Measurements from ENCODE around the gene PI16. TPM values are rescaled to one million over a fixed set of nuclear protein-coding genes. Genes with fewer than 3 reads are reported as not detected.
"Not testable (repeated sequence)": the region's sequence is repeated elsewhere in the genome, so short reads cannot be mapped to it uniquely, and the experiment has no call there.

PI16 gene
- total and polyA plus RNA-seq, 5 donors, result 35.0 to 125 (median 48.4) TPM

DNA sequence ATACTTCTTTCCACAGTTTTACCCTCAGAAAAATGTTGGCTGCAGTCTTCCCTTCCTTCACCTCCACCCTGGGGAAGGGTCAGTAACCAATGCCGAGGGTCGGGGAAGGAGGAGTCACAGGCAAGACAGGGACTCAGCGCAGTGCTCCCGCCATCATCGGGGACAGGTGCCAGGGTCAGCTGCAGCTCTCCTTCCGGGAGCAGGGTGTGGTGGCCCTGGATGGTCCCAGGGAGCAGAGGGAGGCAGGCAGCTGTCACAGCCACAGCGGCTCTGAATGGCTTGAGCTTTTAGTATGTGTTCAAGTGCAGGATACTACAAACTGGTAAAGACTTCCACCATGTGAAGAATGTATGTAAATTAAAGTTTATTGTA lies 26.0 kb upstream of the PI16 start:
- Histone ChIP-seq H3K4me3 (ENCODE audit: low read length) (no peak overlapping the region), H3K4me1 (ENCODE audit: control insufficient read depth, insufficient read depth, low read length) (peaks cover 10% of the 10 kb centered on the region), H3K9me3 (ENCODE audit: control insufficient read depth, low read length) (no peaks in the 10 kb centered on the region), H3K27ac (ENCODE audit: low read length) (peak overlapping the region; percentile 32), H3K27me3 (ENCODE audit: control insufficient read depth, insufficient read depth) (no peaks in the 10 kb centered on the region)
- WGBS, result 55% methylated on average over 7 of the region's 7 CpGs
- peak; percentile 52 to 57 for ATAC-seq
- peak in 1 of 3 donors; percentile 75 for DNase-seq
- intact Hi-C loops (cut with DNase I), result no loop called here

- 68% methylated on average over 10 of the region's 10 CpGs for WGBS
- DNase-seq, result no peak
- Histone ChIP-seq H3K4me3 (ENCODE audit: low read length) (no peak overlapping the region), H3K27me3 (ENCODE audit: control insufficient read depth, insufficient read depth) (no peaks in the 10 kb centered on the region), H3K4me1 (ENCODE audit: control insufficient read depth, insufficient read depth, low read length) (peaks cover 10% of the 10 kb centered on the region), H3K27ac (ENCODE audit: low read length) (no peak overlapping the region), H3K9me3 (ENCODE audit: control insufficient read depth, low read length) (no peaks in the 10 kb centered on the region)
- peak; percentile 6 for ATAC-seq
- intact Hi-C loops (cut with DNase I), result no loop called here
Measured at GRCh38 chr6:36929152-36929551, 25.4 kb upstream of the PI16 start.

GRCh38 chr6:36929607-36930006 lies 24.9 kb upstream of the PI16 start:
- Histone ChIP-seq H3K27ac (ENCODE audit: low read length) (no peak overlapping the region), H3K4me1 (ENCODE audit: control insufficient read depth, insufficient read depth, low read length) (peaks cover 10% of the 10 kb centered on the region), H3K27me3 (ENCODE audit: control insufficient read depth, insufficient read depth) (no peaks in the 10 kb centered on the region), H3K9me3 (ENCODE audit: control insufficient read depth, low read length) (no peaks in the 10 kb centered on the region), H3K4me3 (ENCODE audit: low read length) (no peak overlapping the region)
- 37% methylated on average over 5 of the region's 5 CpGs for WGBS
- DNase-seq (no peak), ATAC-seq (peak in 1 of 2 donors; percentile 34)
- intact Hi-C loops (cut with DNase I), result no loop called here

DNA sequence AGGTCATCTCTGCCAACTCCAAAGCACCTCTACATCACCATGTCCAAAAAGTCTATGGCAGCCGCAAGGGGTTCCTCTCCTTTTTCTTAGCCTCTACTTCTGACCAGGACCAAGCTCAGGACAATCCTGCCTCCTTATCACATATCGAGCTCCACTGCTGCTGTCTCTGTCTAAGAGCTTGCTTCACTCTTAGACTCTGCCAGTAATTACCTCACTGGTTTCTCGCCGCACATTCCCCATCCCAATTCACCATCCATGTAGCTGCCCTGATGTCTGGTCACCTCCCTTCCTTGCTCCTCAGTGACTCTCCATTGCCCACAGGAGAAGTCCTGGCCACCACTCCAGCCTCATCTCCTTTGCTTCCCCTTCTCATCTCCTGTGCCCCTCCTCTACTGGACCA lies 24.1 kb upstream of the PI16 start:
- H3K4me3 ChIP-seq (ENCODE audit: low read length), result no peak overlapping the region
- no peak overlapping the region for H3K27ac ChIP-seq (ENCODE audit: low read length)
- DNase-seq (no peak), ATAC-seq (peak; percentile 35 to 54)
- H3K4me1 ChIP-seq (ENCODE audit: control insufficient read depth, insufficient read depth, low read length), result peaks cover 10% of the 10 kb centered on the region
- 68% methylated on average over 4 of the region's 4 CpGs for WGBS
- intact Hi-C loops (cut with DNase I), result no loop called here
- H3K9me3 ChIP-seq (ENCODE audit: control insufficient read depth, low read length), result no peaks in the 10 kb centered on the region
- no peaks in the 10 kb centered on the region for H3K27me3 ChIP-seq (ENCODE audit: control insufficient read depth, insufficient read depth)

- Histone ChIP-seq H3K27ac (ENCODE audit: low read length) (no peak overlapping the region), H3K9me3 (ENCODE audit: control insufficient read depth, low read length) (no peaks in the 10 kb centered on the region), H3K4me3 (ENCODE audit: low read length) (no peak overlapping the region), H3K27me3 (ENCODE audit: control insufficient read depth, insufficient read depth) (no peaks in the 10 kb centered on the region), H3K4me1 (ENCODE audit: control insufficient read depth, insufficient read depth, low read length) (peaks cover 10% of the 10 kb centered on the region)
- no peak for ATAC-seq
- DNase-seq, result no peak
- WGBS, result 80% methylated on average over 2 of the region's 2 CpGs
- intact Hi-C loops (cut with DNase I), result no loop called here
Measured at GRCh38 chr6:36933102-36933501, 21.4 kb upstream of the PI16 start.

DNA sequence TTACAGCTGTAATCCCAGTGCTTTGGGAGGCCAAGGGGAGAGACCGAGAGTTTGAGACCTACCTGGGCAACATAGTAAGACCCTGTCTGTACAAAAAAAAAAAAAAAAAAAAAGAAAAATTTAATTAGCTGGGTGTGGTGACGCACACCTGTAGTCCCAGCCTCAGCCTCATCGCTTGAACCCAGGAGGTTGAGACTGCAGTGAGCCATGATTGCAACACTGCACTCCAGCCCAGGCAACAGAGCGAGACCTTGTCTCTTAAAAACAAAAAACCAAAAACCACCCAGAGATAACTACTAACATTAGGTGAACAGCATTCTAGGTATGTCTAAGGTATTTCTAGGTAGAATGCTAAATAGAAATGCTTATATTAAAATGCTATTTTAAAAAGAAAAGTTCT lies 21.0 kb upstream of the PI16 start:
- ATAC-seq (no peak), DNase-seq (no peak)
- 98% methylated on average over 4 of the region's 4 CpGs for WGBS
- Histone ChIP-seq H3K4me1 (ENCODE audit: control insufficient read depth, insufficient read depth, low read length) (peaks cover 6% of the 10 kb centered on the region), H3K4me3 (ENCODE audit: low read length) (no peak overlapping the region), H3K27ac (ENCODE audit: low read length) (no peak overlapping the region), H3K27me3 (ENCODE audit: control insufficient read depth, insufficient read depth) (no peaks in the 10 kb centered on the region), H3K9me3 (ENCODE audit: control insufficient read depth, low read length) (no peaks in the 10 kb centered on the region)
- intact Hi-C loops (cut with DNase I), result no loop called here

DNA sequence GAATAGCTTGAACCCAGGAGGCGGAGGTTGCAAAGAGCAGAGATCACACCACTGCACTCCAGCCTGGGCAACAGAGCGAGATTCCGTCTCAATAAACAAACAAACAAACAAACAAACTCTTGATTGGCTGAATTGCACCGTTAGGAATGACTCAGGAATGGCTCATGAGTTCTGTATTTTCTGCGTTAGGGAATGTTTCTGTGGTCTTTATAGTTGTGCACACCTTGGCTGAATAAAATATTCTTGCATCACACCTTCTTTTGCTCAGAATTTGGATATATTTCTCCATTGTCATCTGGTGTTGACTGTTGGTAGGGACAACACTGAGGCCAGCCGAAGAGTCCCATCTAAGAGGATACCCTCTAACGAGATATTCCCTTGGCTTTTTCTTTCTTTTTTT lies 19.6 kb upstream of the PI16 start:
- DNase-seq, result no peak
- 94% methylated on average over 7 of the region's 7 CpGs for WGBS
- H3K27me3 ChIP-seq (ENCODE audit: control insufficient read depth, insufficient read depth), result no peaks in the 10 kb centered on the region
- H3K4me3 ChIP-seq (ENCODE audit: low read length), result no peak overlapping the region
- no peaks in the 10 kb centered on the region for H3K9me3 ChIP-seq (ENCODE audit: control insufficient read depth, low read length)
- peaks cover 6% of the 10 kb centered on the region for H3K4me1 ChIP-seq (ENCODE audit: control insufficient read depth, insufficient read depth, low read length)
- ATAC-seq, result no peak
- no peak overlapping the region for H3K27ac ChIP-seq (ENCODE audit: low read length)
- intact Hi-C loops (cut with DNase I), result no loop called here

DNA sequence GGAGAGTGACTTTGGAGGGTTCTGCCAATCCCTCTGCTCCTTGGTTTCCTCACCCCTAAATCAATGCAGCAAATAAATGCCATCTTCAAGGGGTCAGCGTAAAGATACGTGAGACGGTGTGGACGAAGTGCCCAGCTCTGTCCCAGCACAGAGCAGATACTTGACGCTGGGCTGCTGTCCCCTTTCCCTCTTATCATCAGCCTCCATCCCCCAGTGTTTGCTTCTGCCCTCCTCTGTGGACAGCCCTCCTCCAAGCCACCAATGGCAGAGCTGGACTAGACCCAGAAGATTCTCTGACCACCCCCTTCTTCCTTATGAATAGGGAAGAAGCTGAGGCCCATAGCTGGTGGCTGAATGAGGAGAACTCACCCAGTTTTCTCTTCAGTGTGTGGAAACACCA lies 17.7 kb upstream of the PI16 start:
- Histone ChIP-seq H3K4me3 (ENCODE audit: low read length) (no peak overlapping the region), H3K4me1 (ENCODE audit: control insufficient read depth, insufficient read depth, low read length) (no peaks in the 10 kb centered on the region), H3K9me3 (ENCODE audit: control insufficient read depth, low read length) (no peaks in the 10 kb centered on the region), H3K27ac (ENCODE audit: low read length) (no peak overlapping the region), H3K27me3 (ENCODE audit: control insufficient read depth, insufficient read depth) (no peaks in the 10 kb centered on the region)
- 94% methylated on average over 5 of the region's 5 CpGs for WGBS
- no peak for ATAC-seq
- intact Hi-C loops (cut with DNase I), result no loop called here
- DNase-seq, result no peak

- DNase-seq (no peak), ATAC-seq (no peak)
- no peaks in the 10 kb centered on the region for H3K9me3 ChIP-seq (ENCODE audit: control insufficient read depth, low read length)
- WGBS, result 95% methylated on average over 6 of the region's 6 CpGs
- H3K4me3 ChIP-seq (ENCODE audit: low read length), result no peak overlapping the region
- intact Hi-C loops (cut with DNase I), result no loop called here
- no peak overlapping the region for H3K27ac ChIP-seq (ENCODE audit: low read length)
- H3K27me3 ChIP-seq (ENCODE audit: control insufficient read depth, insufficient read depth), result no peaks in the 10 kb centered on the region
- H3K4me1 ChIP-seq (ENCODE audit: control insufficient read depth, insufficient read depth, low read length), result no peaks in the 10 kb centered on the region
Measured at GRCh38 chr6:36937896-36938295, 16.6 kb upstream of the PI16 start.

GRCh38 chr6:36938536-36938935 lies 16.0 kb upstream of the PI16 start:
- intact Hi-C loops (cut with DNase I), result no loop called here
- no peak overlapping the region for H3K4me3 ChIP-seq (ENCODE audit: low read length)
- H3K9me3 ChIP-seq (ENCODE audit: control insufficient read depth, low read length), result no peaks in the 10 kb centered on the region
- ATAC-seq (peak; percentile 45 to 52), DNase-seq (no peak)
- H3K27me3 ChIP-seq (ENCODE audit: control insufficient read depth, insufficient read depth), result no peaks in the 10 kb centered on the region
- WGBS, result 61% methylated on average over 4 of the region's 4 CpGs
- H3K27ac ChIP-seq (ENCODE audit: low read length), result no peak overlapping the region
- H3K4me1 ChIP-seq (ENCODE audit: control insufficient read depth, insufficient read depth, low read length), result no peaks in the 10 kb centered on the region

DNA sequence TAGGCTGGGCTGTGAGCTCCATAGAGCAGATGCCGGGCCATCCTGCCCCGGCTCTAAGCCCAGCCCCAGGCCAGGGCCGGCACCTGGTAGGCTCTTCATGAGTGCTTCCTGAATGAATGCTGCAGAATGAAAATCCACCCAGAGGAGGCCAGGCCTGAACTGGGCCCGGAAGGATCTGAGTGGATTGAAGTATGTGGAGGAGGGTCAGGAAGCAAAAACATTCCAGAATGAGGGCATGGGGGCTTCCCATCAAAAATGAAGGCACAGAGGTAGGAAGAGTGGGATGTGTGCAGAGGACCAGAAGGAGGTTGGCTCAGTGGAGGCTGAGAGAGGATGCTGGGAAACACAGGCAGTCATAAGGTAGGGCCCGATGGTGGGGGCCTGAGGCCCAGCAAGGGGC lies 15.5 kb upstream of the PI16 start:
- not testable (repeated sequence) for ATAC-seq

DNA sequence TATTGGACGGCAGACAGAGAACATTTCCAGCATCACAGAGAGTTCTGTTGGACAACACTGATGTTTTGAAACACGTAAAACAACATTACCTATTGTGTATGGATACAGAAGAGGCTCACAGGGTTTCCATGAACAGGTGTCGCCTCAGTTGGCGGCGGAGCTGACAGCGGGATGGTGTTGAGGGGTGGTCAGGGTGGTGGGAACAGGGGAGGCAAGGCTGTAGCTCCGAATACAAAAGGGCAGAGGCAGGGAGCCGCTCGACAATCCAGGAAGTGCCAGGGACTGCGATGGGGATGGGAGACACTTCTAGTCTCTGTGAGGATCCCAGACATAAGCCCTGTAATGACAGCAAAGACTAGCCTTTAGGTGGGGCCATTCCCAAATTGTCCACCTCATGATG lies 14.5 kb upstream of the PI16 start:
- DNase-seq, result no peak
- intact Hi-C loops (cut with DNase I), result no loop called here
- H3K4me3 ChIP-seq (ENCODE audit: low read length), result no peak overlapping the region
- H3K27me3 ChIP-seq (ENCODE audit: control insufficient read depth, insufficient read depth), result no peaks in the 10 kb centered on the region
- ATAC-seq, result no peak
- no peak overlapping the region for H3K27ac ChIP-seq (ENCODE audit: low read length)
- 91% methylated on average over 10 of the region's 10 CpGs for WGBS
- H3K9me3 ChIP-seq (ENCODE audit: control insufficient read depth, low read length), result no peaks in the 10 kb centered on the region
- H3K4me1 ChIP-seq (ENCODE audit: control insufficient read depth, insufficient read depth, low read length), result no peaks in the 10 kb centered on the region

More for the DNA sequence above, 15.5 kb upstream of the PI16 start:
- intact Hi-C loops (cut with DNase I); DNase-seq; H3K4me1 ChIP-seq (ENCODE audit: control insufficient read depth, insufficient read depth, low read length); H3K27me3 ChIP-seq (ENCODE audit: control insufficient read depth, insufficient read depth); H3K4me3 ChIP-seq (ENCODE audit: low read length); H3K9me3 ChIP-seq (ENCODE audit: control insufficient read depth, low read length); H3K27ac ChIP-seq (ENCODE audit: low read length): not testable (repeated sequence)
- WGBS, result 76% methylated on average over 5 of the region's 5 CpGs

Data from right cardiac atrium (tissue), 5 donors.